Motor neuron (in vitro differentiated cells): Measurements from ENCODE around the gene SPATA46. TPM values are rescaled to one million over a fixed set of nuclear protein-coding genes. Genes with fewer than 3 reads are reported as not detected.

ENCODE experiments used
- ATAC-seq, 8 experiments: fragments of 200-7000 bp; cut with Tn5 transposase; replicated peaks in 6 of 8; 2 replicates each; pipeline ENCODE4 v1.8.0; 2021; ENCODE audit warnings: mild to moderate bottlenecking in 8 of 8, moderate library complexity in 8 of 8
- H3K27ac ChIP-seq, 2 donors: fragments of 250-450 bp; sonication (Bioruptor Pico); 2 replicates each; pipeline ENCODE4 v1.9.0; 2021; ENCODE audit warnings: antibody characterized with exemption in 2 of 2, mild to moderate bottlenecking in 2 of 2, moderate library complexity in 1 of 2
- H3K4me1 ChIP-seq, 2 donors: fragments of 250-450 bp; sonication (Bioruptor Pico); replicated peaks in 1 of 2; 2 replicates each; pipeline ENCODE4 v1.6.1; 2021; ENCODE audit warnings: antibody characterized with exemption in 2 of 2, mild to moderate bottlenecking in 2 of 2, moderate library complexity in 1 of 2
- H3K4me3 ChIP-seq, 5 donors: fragments of 250-450 bp; sonication (Bioruptor Pico); 2 replicates each; pipeline ENCODE4 v1.9.0; 2021; ENCODE audit warnings: antibody characterized with exemption in 5 of 5, mild to moderate bottlenecking in 5 of 5, moderate library complexity in 4 of 5
- WGBS, 10 experiments: fragments of 450-650 bp; shearing (Covaris generic); methylation state at CpG; one replicate each; pipeline ENCODE4 v1.0.0; 2022; 5-methylcytosine and 5-hydroxymethylcytosine counted together
- in situ Hi-C, 9 experiments: fragments of 400-800 bp; cut with MboI; loops; one replicate each; pipeline ENCODE4 v1.15.0; 2021; ENCODE audit warnings: low sequenced_read_pairs in 9 of 9, low pct_unique_long_range_greater_than_20kb in 2 of 9; ENCODE audit not compliant: unreplicated experiment in 9 of 9
- total RNA-seq, 8 experiments: library from RNA; unstranded; fragments of 300-600 nt; gene quantifications; 2 replicates each; pipeline versions ENCODE4 v1.2.3 to v1.2.4, GENCODE V29; 2022

The SPATA46 gene
- total RNA-seq, 8 experiments from 2014 or later, result 0.49 to 2.7 (median 1.1) TPM; not detected in 2

- WGBS, 10 experiments, result 17 to 100% (median 52%) methylated on average over 1 to 3 of the region's 3 CpGs
- no peak overlapping the region for H3K4me3 ChIP-seq
- ATAC-seq, result no peak
- H3K27ac ChIP-seq, result no peak overlapping the region
- peaks cover 10 to 14% of the 10 kb centered on the region in 2 donors for H3K4me1 ChIP-seq
- in situ Hi-C loops, result no loop called here
Observed at GRCh38 chr1:162329826-162330225, 46.8 kb downstream of the SPATA46 start.

GRCh38 chr1:162328512-162328911 lies 48.1 kb downstream of the SPATA46 start:
- no peak for ATAC-seq
- in situ Hi-C loops, result no loop called here
- Histone ChIP-seq H3K4me3 (no peak overlapping the region), H3K4me1 (peaks cover 0 to 5% of the 10 kb centered on the region in 2 donors), H3K27ac (no peak overlapping the region)

GRCh38 chr1:162327788-162328165 lies 48.9 kb downstream of the SPATA46 start:
- no peak for ATAC-seq
- 43 to 100% (median 92%) methylated on average over 1 of the region's 1 CpG; no CpG with 5 or more reads in 2 of the 10 experiments for WGBS, 10 experiments
- in situ Hi-C loops, result no loop called here
- H3K4me1 ChIP-seq, result peaks cover 0 to 5% of the 10 kb centered on the region in 2 donors
- H3K4me3 ChIP-seq, result no peak overlapping the region
- no peak overlapping the region for H3K27ac ChIP-seq

GRCh38 chr1:162327144-162327787 lies 49.4 kb downstream of the SPATA46 start:
- Histone ChIP-seq H3K27ac (no peak overlapping the region), H3K4me3 (no peak overlapping the region), H3K4me1 (peaks cover 0 to 5% of the 10 kb centered on the region in 2 donors)
- no peak for ATAC-seq
- WGBS, 10 experiments, result 14 to 100% (median 89%) methylated on average over 1 to 2 of the region's 2 CpGs
- in situ Hi-C loops, result no loop called here

- no peak for ATAC-seq
- Histone ChIP-seq H3K27ac (no peak overlapping the region), H3K4me1 (peaks cover 0 to 5% of the 10 kb centered on the region in 2 donors), H3K4me3 (no peak overlapping the region)
- in situ Hi-C loops, result no loop called here
Observed at GRCh38 chr1:162326559-162326958, 50.1 kb downstream of the SPATA46 start.

- Histone ChIP-seq H3K27ac (no peak overlapping the region), H3K4me3 (no peak overlapping the region), H3K4me1 (peaks cover 6 to 7% of the 10 kb centered on the region in 2 donors)
- ATAC-seq, result no peak
- WGBS, 10 experiments, result 0 to 100% (median 78%) methylated on average over 1 to 2 of the region's 2 CpGs; no CpG with 5 or more reads in 3 of the 10 experiments
- in situ Hi-C loops, result no loop called here
Observed at GRCh38 chr1:162324396-162324795, 52.3 kb downstream of the SPATA46 start.

Other genes starting within 250 kb of the SPATA46 start
- 1 to 10 TPM in 7 of 8 experiments, under 1 TPM in 1; 0.22 to 9.3 (median 3.9) TPM for gene C1orf226, start 4.9 kb upstream of the SPATA46 start, total RNA-seq
- gene SH2D1B, start 35.3 kb upstream of the SPATA46 start, total RNA-seq, result under 1 TPM in 7 of 8 experiments, not detected in 1; 0.05 to 1.00 (median 0.21) TPM
- 10 to 100 TPM; 26.7 to 79.7 (median 36.7) TPM for gene UHMK1, start 121.0 kb upstream of the SPATA46 start, total RNA-seq
- 10 to 100 TPM; 33.2 to 78.9 (median 56.9) TPM for gene UAP1, start 184.9 kb upstream of the SPATA46 start, total RNA-seq